Neural cell (in vitro differentiated cells): Measurements from ENCODE around the gene RBM39. TPM values are rescaled to one million over a fixed set of nuclear protein-coding genes. Genes with fewer than 3 reads are reported as not detected.

Experiments used
- H2AFZ ChIP-seq: fragments of 200-600, 300-800 bp; sonication (generic), shearing (Covaris generic); 2 replicates; pipeline ENCODE4 v1.6.0; 2014; ENCODE audit warnings: low read depth, mild to moderate bottlenecking, antibody characterized with exemption, low read length, moderate library complexity
- H3F3A ChIP-seq: fragments of 200-600 bp; shearing (Covaris generic); 2 replicates; pipeline ENCODE4 v1.6.1; 2016; ENCODE audit warnings: mild to moderate bottlenecking, moderate library complexity, mixed read lengths, antibody characterized with exemption, low read length; ENCODE audit not compliant: insufficient read depth, poor library complexity, severe bottlenecking
- H3K27ac ChIP-seq: fragments of 200-600, 300-800 bp; sonication (generic), shearing (Covaris generic); 2 replicates; pipeline ENCODE4 v1.5.1; 2014; ENCODE audit warnings: mild to moderate bottlenecking, low read length, moderate library complexity
- H3K27me3 ChIP-seq: fragments of 300-800, 200-600 bp; sonication (generic), shearing (Covaris generic); 2 replicates; pipeline ENCODE4 v1.6.0; 2014; ENCODE audit warnings: mild to moderate bottlenecking, low read depth, low read length, moderate library complexity; ENCODE audit not compliant: insufficient read depth
- H3K36me3 ChIP-seq: fragments of 300-800, 200-600 bp; sonication (generic), shearing (Covaris generic); 2 replicates; pipeline ENCODE4 v1.5.1; 2014; ENCODE audit warnings: mild to moderate bottlenecking, antibody characterized with exemption, low read length, moderate library complexity; ENCODE audit not compliant: insufficient read depth
- H3K4me2 ChIP-seq: fragments of 300-800, 200-600 bp; sonication (generic), shearing (Covaris generic); 2 replicates; pipeline ENCODE4 v1.6.0; 2014; ENCODE audit warnings: mild to moderate bottlenecking, low read length
- H3K4me3 ChIP-seq: fragments of 300-800, 200-600 bp; sonication (generic), shearing (Covaris generic); 2 replicates; pipeline ENCODE4 v1.5.1; 2014; ENCODE audit warnings: mild to moderate bottlenecking, low read length, moderate library complexity
- H3K79me2 ChIP-seq: fragments of 200-600 bp; shearing (Covaris generic); replicated peaks from 2 replicates; pipeline ENCODE4 v1.6.0; 2014; ENCODE audit warnings: mild to moderate bottlenecking, low read length, moderate library complexity; ENCODE audit not compliant: insufficient read depth
- H3K9ac ChIP-seq: fragments of 300-800, 200-600 bp; sonication (generic), shearing (Covaris generic); 2 replicates; pipeline ENCODE4 v1.6.1; 2016; ENCODE audit warnings: mild to moderate bottlenecking, low read length, mixed read lengths
- H3K9me2 ChIP-seq: fragments of 200-600 bp; shearing (Covaris generic); 2 replicates; pipeline ENCODE4 v1.6.1; 2016; ENCODE audit warnings: mild to moderate bottlenecking, low read length, mixed read lengths; ENCODE audit not compliant: insufficient read depth
- H3K9me3 ChIP-seq: fragments of 200-600, 300-800 bp; sonication (generic), shearing (Covaris generic); 2 replicates; pipeline ENCODE4 v1.6.1; 2016; ENCODE audit warnings: mild to moderate bottlenecking, mixed run types, low read length, moderate library complexity, mixed read lengths
- H4K20me1 ChIP-seq: fragments of 200-600 bp; shearing (Covaris generic); 2 replicates; pipeline ENCODE4 v1.6.1; 2016; ENCODE audit warnings: mild to moderate bottlenecking, mixed run types; ENCODE audit not compliant: insufficient read depth
- CTCF ChIP-seq: fragments of 450-650 bp; IDR thresholded peaks from 2 replicates; pipeline ENCODE4 v1.5.1; 2014; ENCODE audit warnings: antibody characterized with exemption, mild to moderate bottlenecking, moderate library complexity; ENCODE audit not compliant: poor library complexity, severe bottlenecking
- EP300 ChIP-seq: fragments of 450-650 bp; conservative IDR thresholded peaks from 2 replicates; pipeline ENCODE4 v1.6.1; 2014; ENCODE audit warnings: antibody characterized with exemption, mild to moderate bottlenecking, moderate library complexity; ENCODE audit not compliant: poor library complexity, severe bottlenecking
- EZH2 ChIP-seq: fragments of 200-600, 300-800 bp; shearing (Covaris generic), sonication (generic); IDR thresholded peaks from 2 replicates; pipeline ENCODE4 v1.6.1; 2014; ENCODE audit warnings: antibody characterized with exemption, low read length, borderline replicate concordance, mild to moderate bottlenecking; ENCODE audit not compliant: insufficient read depth, poor library complexity, severe bottlenecking
- MXI1 ChIP-seq: fragments of 450-650 bp; conservative IDR thresholded peaks from 2 replicates; pipeline ENCODE4 v1.6.1; 2014; ENCODE audit warnings: antibody characterized with exemption, mild to moderate bottlenecking; ENCODE audit not compliant: poor library complexity, severe bottlenecking
- POLR2AphosphoS5 ChIP-seq: IDR thresholded peaks from 2 replicates; pipeline ENCODE4 v1.6.1; 2012
- RAD21 ChIP-seq: fragments of 450-650 bp; conservative IDR thresholded peaks from 2 replicates; pipeline ENCODE4 v1.6.1; 2014; ENCODE audit warnings: antibody characterized with exemption, mild to moderate bottlenecking, moderate library complexity
- REST ChIP-seq: IDR thresholded peaks from 2 replicates; pipeline ENCODE4 v1.6.1; 2012; ENCODE audit warnings: borderline replicate concordance
- SMC3 ChIP-seq: fragments of 450-650 bp; conservative IDR thresholded peaks from 2 replicates; pipeline ENCODE4 v1.6.1; 2014; ENCODE audit warnings: antibody characterized with exemption, mild to moderate bottlenecking, moderate library complexity; ENCODE audit not compliant: poor library complexity
- TAF1 ChIP-seq: IDR thresholded peaks from 2 replicates; pipeline ENCODE4 v1.6.1; 2012; ENCODE audit warnings: low read depth
- polyA plus RNA-seq: library from polyadenylated mRNA; depleted of rRNA; stranded (reverse); fragments of >200 nt; gene quantifications from 2 replicates; pipeline ENCODE4 v1.2.3, GENCODE V29; 2014

Gene RBM39
- polyA plus RNA-seq, 1 donor from 2014 or later, result 839 TPM

GRCh38 chr20:35681960-35682359 is 60.1 kb downstream of the RBM39 start:
- no peaks in the 10 kb centered on the region for H3K79me2 ChIP-seq
- no peaks in the 10 kb centered on the region for H3K27me3 ChIP-seq
- H3K9ac ChIP-seq, result no peak overlapping the region
- H2AFZ ChIP-seq, result no peak overlapping the region
- no peaks in the 10 kb centered on the region for H3K9me2 ChIP-seq
- H3K36me3 ChIP-seq, result peaks cover 5% of the 10 kb centered on the region
- no peak overlapping the region for H3K27ac ChIP-seq
- no peaks in the 10 kb centered on the region for H4K20me1 ChIP-seq
- H3K4me2 ChIP-seq, result no peak overlapping the region
- H3K9me3 ChIP-seq, result no peaks in the 10 kb centered on the region
- no peaks in the 10 kb centered on the region for H3F3A ChIP-seq
- TF ChIP-seq EZH2 (no peak), TAF1 (no peak), MXI1 (no peak), REST (no peak), POLR2AphosphoS5 (no peak), CTCF (no peak), RAD21 (no peak), SMC3 (no peak), EP300 (no peak)
- H3K4me3 ChIP-seq, result no peak overlapping the region

GRCh38 chr20:35680452-35681183 is 61.4 kb downstream of the RBM39 start:
- no peaks in the 10 kb centered on the region for H4K20me1 ChIP-seq
- no peak overlapping the region for H2AFZ ChIP-seq
- H3K4me2 ChIP-seq, result no peak overlapping the region
- H3K9ac ChIP-seq, result no peak overlapping the region
- TF ChIP-seq MXI1, result no peak
- TF ChIP-seq SMC3, result no peak
- no peak for TF ChIP-seq EP300
- no peak for TF ChIP-seq EZH2
- no peak for TF ChIP-seq RAD21
- no peak for TF ChIP-seq POLR2AphosphoS5
- no peak for TF ChIP-seq CTCF
- TF ChIP-seq TAF1, result no peak
- no peak overlapping the region for H3K4me3 ChIP-seq
- H3F3A ChIP-seq, result no peaks in the 10 kb centered on the region
- no peaks in the 10 kb centered on the region for H3K79me2 ChIP-seq
- H3K27me3 ChIP-seq, result no peaks in the 10 kb centered on the region
- H3K9me3 ChIP-seq, result no peaks in the 10 kb centered on the region
- no peaks in the 10 kb centered on the region for H3K9me2 ChIP-seq
- no peak overlapping the region for H3K27ac ChIP-seq
- H3K36me3 ChIP-seq, result peaks cover 5% of the 10 kb centered on the region
